H9 (cell line): ENCODE measurements around the gene FSIP1. TPM values are rescaled to one million over a fixed set of nuclear protein-coding genes. Genes with fewer than 3 reads are reported as not detected.

ENCODE experiments used
- DNase-seq: peaks from one replicate; pipeline ENCODE4 v3.0.0-alpha.2; 2017
- H2AFZ ChIP-seq: one replicate; pipeline ENCODE4 v1.6.1; 2013; ENCODE audit warnings: mild to moderate bottlenecking, low read length, control low read depth, moderate library complexity
- H2AK5ac ChIP-seq: 2 replicates; pipeline ENCODE4 v1.6.1; 2013; ENCODE audit warnings: low read length, control low read depth, mixed read lengths; ENCODE audit not compliant: insufficient read length
- H2BK120ac ChIP-seq: one replicate; pipeline ENCODE4 v1.6.1; 2013; ENCODE audit warnings: low read depth, mild to moderate bottlenecking, low read length, control low read depth, inconsistent platforms; ENCODE audit not compliant: poor library complexity, severe bottlenecking
- H2BK12ac ChIP-seq: 2 replicates; pipeline ENCODE4 v1.6.1; 2013; ENCODE audit warnings: low read length, control low read depth, mixed read lengths, low read depth; ENCODE audit not compliant: insufficient read length
- H2BK15ac ChIP-seq: 2 replicates; pipeline ENCODE4 v1.6.1; 2013; ENCODE audit warnings: low read depth, low read length, control low read depth
- H2BK20ac ChIP-seq: one replicate; pipeline ENCODE4 v1.6.1; 2013; ENCODE audit warnings: low read depth, mild to moderate bottlenecking, low read length, control low read depth, inconsistent platforms; ENCODE audit not compliant: poor library complexity, severe bottlenecking
- H2BK5ac ChIP-seq: 2 replicates; pipeline ENCODE4 v1.6.1; 2013; ENCODE audit warnings: low read length, control low read depth, mixed read lengths; ENCODE audit not compliant: insufficient read length
- H3K14ac ChIP-seq: 2 replicates; pipeline ENCODE4 v1.6.1; 2013; ENCODE audit warnings: low read length, control low read depth; ENCODE audit not compliant: insufficient read depth
- H3K18ac ChIP-seq: 2 replicates; pipeline ENCODE4 v1.6.1; 2013; ENCODE audit warnings: low read depth, mild to moderate bottlenecking, mixed read lengths, low read length, control low read depth; ENCODE audit not compliant: insufficient read length
- H3K23ac ChIP-seq: 2 replicates; pipeline ENCODE4 v1.6.1; 2013; ENCODE audit warnings: low read length, control low read depth, mixed read lengths, low read depth; ENCODE audit not compliant: insufficient read length
- H3K23me2 ChIP-seq: 2 replicates; pipeline ENCODE4 v1.6.1; 2013; ENCODE audit warnings: low read depth, mild to moderate bottlenecking, mixed read lengths, low read length, control low read depth; ENCODE audit not compliant: insufficient read length, poor library complexity, severe bottlenecking
- H3K27ac ChIP-seq: 2 replicates; pipeline ENCODE4 v1.5.1; 2013; ENCODE audit warnings: low read length, control low read depth, mixed read lengths, low read depth; ENCODE audit not compliant: insufficient read length
- H3K27me3 ChIP-seq: 2 replicates; pipeline ENCODE4 v1.6.1; 2013; ENCODE audit warnings: low read length, control low read depth, inconsistent platforms; ENCODE audit not compliant: insufficient read depth
- H3K4ac ChIP-seq: 2 replicates; pipeline ENCODE4 v1.6.1; 2013; ENCODE audit warnings: low read depth, mild to moderate bottlenecking, control low read depth, inconsistent platforms, low read length, moderate library complexity
- H3K4me1 ChIP-seq: 2 replicates; pipeline ENCODE4 v1.6.1; 2013; ENCODE audit warnings: low read length, control low read depth, inconsistent platforms; ENCODE audit not compliant: insufficient read depth
- H3K4me2 ChIP-seq: 2 replicates; pipeline ENCODE4 v1.6.1; 2013; ENCODE audit warnings: low read length, control low read depth, mixed read lengths; ENCODE audit not compliant: insufficient read length, insufficient read depth
- H3K56ac ChIP-seq: 2 replicates; pipeline ENCODE4 v1.6.1; 2013; ENCODE audit warnings: low read depth, mild to moderate bottlenecking, mixed read lengths, low read length, control low read depth; ENCODE audit not compliant: insufficient read length
- H3K79me1 ChIP-seq: 2 replicates; pipeline ENCODE4 v1.6.1; 2013; ENCODE audit warnings: low read depth, mild to moderate bottlenecking, moderate library complexity, low read length, control low read depth, inconsistent platforms; ENCODE audit not compliant: insufficient read depth, poor library complexity, severe bottlenecking
- H3K79me2 ChIP-seq: 2 replicates; pipeline ENCODE4 v1.6.1; 2013; ENCODE audit warnings: low read length, control low read depth, inconsistent platforms; ENCODE audit not compliant: insufficient read depth
- H3K9ac ChIP-seq: 2 replicates; pipeline ENCODE4 v1.6.1; 2013; ENCODE audit warnings: low read length, control low read depth, mixed read lengths; ENCODE audit not compliant: insufficient read length; ENCODE audit errors: extremely low read depth
- H3K9me3 ChIP-seq: one replicate; pipeline ENCODE4 v1.6.1; 2013; ENCODE audit warnings: low read depth, low read length, inconsistent platforms; ENCODE audit not compliant: control insufficient read depth
- H3T11ph ChIP-seq: one replicate; pipeline ENCODE4 v1.6.1; 2013; ENCODE audit warnings: mild to moderate bottlenecking, low read length, control low read depth, inconsistent platforms
- H4K20me1 ChIP-seq: one replicate; pipeline ENCODE4 v1.6.1; 2013; ENCODE audit not compliant: control insufficient read depth, insufficient read length, insufficient read depth
- H4K5ac ChIP-seq: 2 replicates; pipeline ENCODE4 v1.6.1; 2013; ENCODE audit warnings: low read depth, mild to moderate bottlenecking, mixed read lengths, low read length, control low read depth; ENCODE audit not compliant: insufficient read length
- H4K8ac ChIP-seq: replicated peaks from 2 replicates; pipeline ENCODE4 v1.6.1; 2013; ENCODE audit warnings: low read length, control low read depth, mixed read lengths, low read depth; ENCODE audit not compliant: insufficient read length
- H4K91ac ChIP-seq: 2 replicates; pipeline ENCODE4 v1.6.1; 2013; ENCODE audit warnings: low read depth, mild to moderate bottlenecking, moderate library complexity, mixed read lengths, low read length, control low read depth; ENCODE audit not compliant: insufficient read length
- H3K27ac Mint-ChIP-seq, 3 experiments: 2 replicates in 2 of 3; 3 replicates in 1 of 3; pipeline ENCODE4 v1.8.0; 2020 to 2021; ENCODE audit warnings: mixed read lengths in 3 of 3, mild to moderate bottlenecking in 1 of 3, moderate library complexity in 1 of 3
- H3K27me3 Mint-ChIP-seq: 2 replicates; pipeline ENCODE4 v1.8.0; 2021; ENCODE audit warnings: low read depth, mild to moderate bottlenecking, moderate library complexity, mixed read lengths
- H3K36me3 Mint-ChIP-seq, 3 experiments: 2 replicates in 2 of 3; 3 replicates in 1 of 3; pipeline ENCODE4 v1.8.0; 2020 to 2021; ENCODE audit warnings: low read depth in 3 of 3, mixed read lengths in 3 of 3; ENCODE audit not compliant: insufficient read depth in 1 of 3
- H3K4me1 Mint-ChIP-seq, 2 experiments: 2 replicates each; pipeline ENCODE4 v1.8.0; 2020; ENCODE audit warnings: mixed read lengths in 2 of 2
- H3K4me3 Mint-ChIP-seq, 2 experiments: 2 replicates in 1 of 2; 3 replicates in 1 of 2; pipeline ENCODE4 v1.8.0; 2020 to 2021; ENCODE audit warnings: mild to moderate bottlenecking in 2 of 2, mixed read lengths in 2 of 2, moderate library complexity in 1 of 2
- H3K9me3 Mint-ChIP-seq, 2 experiments: 2 replicates in 1 of 2; 3 replicates in 1 of 2; pipeline ENCODE4 v1.8.0; 2020; ENCODE audit warnings: mild to moderate bottlenecking in 2 of 2, mixed read lengths in 2 of 2, moderate library complexity in 1 of 2
- WGBS: extraction: QIAGEN DNeasy Blood & Tissue Kit; methylation state at CpG from one replicate; pipeline ENCODE4 v1.1.7; 2013; ENCODE audit warnings: missing lambda C conversion rate, low lambda C conversion rate, mixed read lengths; ENCODE audit not compliant: insufficient read length; ENCODE audit errors: extremely low coverage; 5-methylcytosine and 5-hydroxymethylcytosine counted together
- total RNA-seq: library from RNA; stranded (reverse); gene quantifications from 2 replicates; pipeline ENCODE4 v1.2.1, GENCODE V29; 2021
- TF ChIP-seq, protein P1 (sequence below): fragments of 200-600 bp; sonication (generic); conservative IDR thresholded peaks from 3 replicates; pipeline ENCODE4 v1.8.0; 2021; ENCODE audit warnings: antibody characterized with exemption, mild to moderate bottlenecking

FSIP1 gene
- total RNA-seq, 1 experiment from 2014 or later, result 0.96 TPM

DNA sequence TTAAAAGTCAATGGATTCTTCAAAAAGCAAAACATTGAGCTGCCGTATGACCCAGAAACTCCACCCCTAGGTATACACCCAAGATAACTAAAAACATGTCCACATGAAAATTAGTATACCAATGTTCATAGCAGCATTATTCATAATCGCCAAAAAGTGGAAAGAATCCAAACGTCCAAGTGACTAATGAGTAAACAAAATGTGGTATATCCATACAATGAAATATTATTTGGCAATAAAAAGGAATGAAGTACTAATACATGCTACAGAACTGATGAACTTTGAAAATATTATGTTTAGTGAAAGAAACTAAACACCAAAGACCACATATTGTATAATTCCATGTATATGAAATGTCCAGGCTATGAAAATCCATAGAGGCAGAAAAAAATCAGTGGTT is 123.9 kb downstream of the FSIP1 start:
- H3T11ph ChIP-seq, result no peak overlapping the region
- no peak overlapping the region for H3K18ac ChIP-seq
- H4K91ac ChIP-seq, result no peak overlapping the region
- H2BK12ac ChIP-seq, result no peak overlapping the region
- H2AK5ac ChIP-seq, result no peak overlapping the region
- H3K23me2 ChIP-seq, result no peaks in the 10 kb centered on the region
- WGBS, result no CpG with 5 or more reads among the region's 3 CpGs
- no peak overlapping the region for H3K23ac ChIP-seq
- no peak overlapping the region for H3K56ac ChIP-seq
- no peaks in the 10 kb centered on the region for H3K79me1 ChIP-seq
- H3K4me3 Mint-ChIP-seq, result no peak overlapping the region
- no peak for DNase-seq
- no peaks in the 10 kb centered on the region for H3K27me3 Mint-ChIP-seq
- no peak overlapping the region for H3K27ac Mint-ChIP-seq
- no peak overlapping the region for H3K9ac ChIP-seq
- no peak overlapping the region for H2AFZ ChIP-seq
- H2BK20ac ChIP-seq, result no peak overlapping the region
- H3K4me1 Mint-ChIP-seq, result peaks cover 0 to 6% of the 10 kb centered on the region in 2 experiments; a peak in 2 of 4 replicates
- H3K27ac ChIP-seq, result no peak overlapping the region
- peaks cover 0 to 7% (median 2%) of the 10 kb centered on the region in 3 experiments; a peak in 3 of 7 replicates for H3K36me3 Mint-ChIP-seq
- no peak overlapping the region for H3K4ac ChIP-seq
- no peaks in the 10 kb centered on the region for H3K27me3 ChIP-seq
- TF ChIP-seq, protein P1, sequence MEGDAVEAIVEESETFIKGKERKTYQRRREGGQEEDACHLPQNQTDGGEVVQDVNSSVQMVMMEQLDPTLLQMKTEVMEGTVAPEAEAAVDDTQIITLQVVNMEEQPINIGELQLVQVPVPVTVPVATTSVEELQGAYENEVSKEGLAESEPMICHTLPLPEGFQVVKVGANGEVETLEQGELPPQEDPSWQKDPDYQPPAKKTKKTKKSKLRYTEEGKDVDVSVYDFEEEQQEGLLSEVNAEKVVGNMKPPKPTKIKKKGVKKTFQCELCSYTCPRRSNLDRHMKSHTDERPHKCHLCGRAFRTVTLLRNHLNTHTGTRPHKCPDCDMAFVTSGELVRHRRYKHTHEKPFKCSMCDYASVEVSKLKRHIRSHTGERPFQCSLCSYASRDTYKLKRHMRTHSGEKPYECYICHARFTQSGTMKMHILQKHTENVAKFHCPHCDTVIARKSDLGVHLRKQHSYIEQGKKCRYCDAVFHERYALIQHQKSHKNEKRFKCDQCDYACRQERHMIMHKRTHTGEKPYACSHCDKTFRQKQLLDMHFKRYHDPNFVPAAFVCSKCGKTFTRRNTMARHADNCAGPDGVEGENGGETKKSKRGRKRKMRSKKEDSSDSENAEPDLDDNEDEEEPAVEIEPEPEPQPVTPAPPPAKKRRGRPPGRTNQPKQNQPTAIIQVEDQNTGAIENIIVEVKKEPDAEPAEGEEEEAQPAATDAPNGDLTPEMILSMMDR, result no peak
- H3K9me3 Mint-ChIP-seq, result peaks cover 5 to 7% of the 10 kb centered on the region in 2 experiments; a peak in 4 of 5 replicates
- no peak overlapping the region for H2BK120ac ChIP-seq
- no peak overlapping the region for H2BK5ac ChIP-seq
- H4K5ac ChIP-seq, result no peak overlapping the region
- no peak overlapping the region for H4K8ac ChIP-seq
- no peaks in the 10 kb centered on the region for H3K4me1 ChIP-seq
- no peaks in the 10 kb centered on the region for H3K9me3 ChIP-seq
- no peak overlapping the region for H3K4me2 ChIP-seq
- H4K20me1 ChIP-seq, result no peaks in the 10 kb centered on the region
- no peak overlapping the region for H2BK15ac ChIP-seq
- no peak overlapping the region for H3K14ac ChIP-seq
- H3K79me2 ChIP-seq, result no peaks in the 10 kb centered on the region
